Measurements from ENCODE around the gene SLX4.

The SLX4 gene

GRCh38 chr16:3553138-3553923 is 58.1 kb downstream of the SLX4 start:
- H3K9ac ChIP-seq (ENCODE audit: low read length), result no peak overlapping the region
- H3K27me3 ChIP-seq (ENCODE audit: control insufficient read depth in 1 of 2, insufficient read depth in 2 of 2, low read length in 2 of 2), result no peaks in the 10 kb centered on the region
- no peak overlapping the region for H3K4me3 ChIP-seq (ENCODE audit: low read depth in 1 of 2, low read length in 2 of 2)
- H3K9me3 ChIP-seq (ENCODE audit: low read length), result no peaks in the 10 kb centered on the region
- no peaks in the 10 kb centered on the region for H3K36me3 ChIP-seq (ENCODE audit: insufficient read depth, low read length)
- no peaks in the 10 kb centered on the region for H3K4me1 ChIP-seq (ENCODE audit: insufficient read depth, low read length)
- H3K27ac ChIP-seq (ENCODE audit: low read depth, low read length), result no peak overlapping the region

GRCh38 chr16:3550851-3551847 is 60.3 kb downstream of the SLX4 start:
- Histone ChIP-seq H3K27me3 (ENCODE audit: control insufficient read depth in 1 of 2, insufficient read depth in 2 of 2, low read length in 2 of 2) (no peaks in the 10 kb centered on the region), H3K4me3 (ENCODE audit: low read depth in 1 of 2, low read length in 2 of 2) (no peak overlapping the region), H3K9ac (ENCODE audit: low read length) (no peak overlapping the region), H3K27ac (ENCODE audit: low read depth, low read length) (no peak overlapping the region), H3K9me3 (ENCODE audit: low read length) (no peaks in the 10 kb centered on the region), H3K4me1 (ENCODE audit: insufficient read depth, low read length) (no peaks in the 10 kb centered on the region), H3K36me3 (ENCODE audit: insufficient read depth, low read length) (no peaks in the 10 kb centered on the region)

GRCh38 chr16:3549906-3550305 is 61.5 kb downstream of the SLX4 start:
- no peak overlapping the region for H3K9ac ChIP-seq (ENCODE audit: low read length)
- no peak overlapping the region for H3K27ac ChIP-seq (ENCODE audit: low read depth, low read length)
- no peaks in the 10 kb centered on the region for H3K27me3 ChIP-seq (ENCODE audit: control insufficient read depth in 1 of 2, insufficient read depth in 2 of 2, low read length in 2 of 2)
- no peaks in the 10 kb centered on the region for H3K9me3 ChIP-seq (ENCODE audit: low read length)
- no peaks in the 10 kb centered on the region for H3K36me3 ChIP-seq (ENCODE audit: insufficient read depth, low read length)
- H3K4me3 ChIP-seq (ENCODE audit: low read depth in 1 of 2, low read length in 2 of 2), result no peak overlapping the region
- H3K4me1 ChIP-seq (ENCODE audit: insufficient read depth, low read length), result no peaks in the 10 kb centered on the region

- H3K36me3 ChIP-seq (ENCODE audit: insufficient read depth, low read length), result no peaks in the 10 kb centered on the region
- no peaks in the 10 kb centered on the region for H3K9me3 ChIP-seq (ENCODE audit: low read length)
- no peak overlapping the region for H3K4me3 ChIP-seq (ENCODE audit: low read depth in 1 of 2, low read length in 2 of 2)
- H3K27me3 ChIP-seq (ENCODE audit: control insufficient read depth in 1 of 2, insufficient read depth in 2 of 2, low read length in 2 of 2), result no peaks in the 10 kb centered on the region
- H3K4me1 ChIP-seq (ENCODE audit: insufficient read depth, low read length), result no peaks in the 10 kb centered on the region
- no peak overlapping the region for H3K27ac ChIP-seq (ENCODE audit: low read depth, low read length)
- H3K9ac ChIP-seq (ENCODE audit: low read length), result no peak overlapping the region
Measured at GRCh38 chr16:3548859-3549258, 62.5 kb downstream of the SLX4 start.

GRCh38 chr16:3548445-3548844 is 63.0 kb downstream of the SLX4 start:
- Histone ChIP-seq H3K27ac (ENCODE audit: low read depth, low read length) (no peak overlapping the region), H3K4me3 (ENCODE audit: low read depth in 1 of 2, low read length in 2 of 2) (no peak overlapping the region), H3K4me1 (ENCODE audit: insufficient read depth, low read length) (no peaks in the 10 kb centered on the region), H3K36me3 (ENCODE audit: insufficient read depth, low read length) (no peaks in the 10 kb centered on the region), H3K27me3 (ENCODE audit: control insufficient read depth in 1 of 2, insufficient read depth in 2 of 2, low read length in 2 of 2) (no peaks in the 10 kb centered on the region), H3K9ac (ENCODE audit: low read length) (no peak overlapping the region), H3K9me3 (ENCODE audit: low read length) (no peaks in the 10 kb centered on the region)

GRCh38 chr16:3546986-3547682 is 64.3 kb downstream of the SLX4 start:
- H3K27me3 ChIP-seq (ENCODE audit: control insufficient read depth in 1 of 2, insufficient read depth in 2 of 2, low read length in 2 of 2), result no peaks in the 10 kb centered on the region
- H3K9me3 ChIP-seq (ENCODE audit: low read length), result no peaks in the 10 kb centered on the region
- H3K4me1 ChIP-seq (ENCODE audit: insufficient read depth, low read length), result no peaks in the 10 kb centered on the region
- no peak overlapping the region for H3K4me3 ChIP-seq (ENCODE audit: low read depth in 1 of 2, low read length in 2 of 2)
- H3K36me3 ChIP-seq (ENCODE audit: insufficient read depth, low read length), result no peaks in the 10 kb centered on the region
- H3K9ac ChIP-seq (ENCODE audit: low read length), result no peak overlapping the region
- H3K27ac ChIP-seq (ENCODE audit: low read depth, low read length), result no peak overlapping the region

- no peak overlapping the region for H3K4me3 ChIP-seq (ENCODE audit: low read depth in 1 of 2, low read length in 2 of 2)
- H3K36me3 ChIP-seq (ENCODE audit: insufficient read depth, low read length), result peaks cover 15% of the 10 kb centered on the region
- no peaks in the 10 kb centered on the region for H3K27me3 ChIP-seq (ENCODE audit: control insufficient read depth in 1 of 2, insufficient read depth in 2 of 2, low read length in 2 of 2)
- H3K4me1 ChIP-seq (ENCODE audit: insufficient read depth, low read length), result no peaks in the 10 kb centered on the region
- no peak overlapping the region for H3K27ac ChIP-seq (ENCODE audit: low read depth, low read length)
- H3K9me3 ChIP-seq (ENCODE audit: low read length), result no peaks in the 10 kb centered on the region
- H3K9ac ChIP-seq (ENCODE audit: low read length), result no peak overlapping the region
Measured at GRCh38 chr16:3542601-3543373, 68.6 kb downstream of the SLX4 start.

GRCh38 chr16:3541527-3542155 is 69.8 kb downstream of the SLX4 start:
- Histone ChIP-seq H3K4me3 (ENCODE audit: low read depth in 1 of 2, low read length in 2 of 2) (no peak overlapping the region), H3K4me1 (ENCODE audit: insufficient read depth, low read length) (no peaks in the 10 kb centered on the region), H3K9ac (ENCODE audit: low read length) (no peak overlapping the region), H3K36me3 (ENCODE audit: insufficient read depth, low read length) (peaks cover 15% of the 10 kb centered on the region), H3K27ac (ENCODE audit: low read depth, low read length) (no peak overlapping the region), H3K9me3 (ENCODE audit: low read length) (no peaks in the 10 kb centered on the region), H3K27me3 (ENCODE audit: control insufficient read depth in 1 of 2, insufficient read depth in 2 of 2, low read length in 2 of 2) (no peaks in the 10 kb centered on the region)

- H3K9ac ChIP-seq (ENCODE audit: low read length), result no peak overlapping the region
- H3K36me3 ChIP-seq (ENCODE audit: insufficient read depth, low read length), result peaks cover 33% of the 10 kb centered on the region
- H3K27ac ChIP-seq (ENCODE audit: low read depth, low read length), result no peak overlapping the region
- H3K9me3 ChIP-seq (ENCODE audit: low read length), result no peaks in the 10 kb centered on the region
- no peaks in the 10 kb centered on the region for H3K4me1 ChIP-seq (ENCODE audit: insufficient read depth, low read length)
- no peak overlapping the region for H3K4me3 ChIP-seq (ENCODE audit: low read depth in 1 of 2, low read length in 2 of 2)
- no peaks in the 10 kb centered on the region for H3K27me3 ChIP-seq (ENCODE audit: control insufficient read depth in 1 of 2, insufficient read depth in 2 of 2, low read length in 2 of 2)
Measured at GRCh38 chr16:3538222-3538621, 73.2 kb downstream of the SLX4 start.

GRCh38 chr16:3536851-3537250 is 74.6 kb downstream of the SLX4 start:
- Histone ChIP-seq H3K27ac (ENCODE audit: low read depth, low read length) (no peak overlapping the region), H3K27me3 (ENCODE audit: control insufficient read depth in 1 of 2, insufficient read depth in 2 of 2, low read length in 2 of 2) (no peaks in the 10 kb centered on the region), H3K4me1 (ENCODE audit: insufficient read depth, low read length) (no peaks in the 10 kb centered on the region), H3K9me3 (ENCODE audit: low read length) (no peaks in the 10 kb centered on the region), H3K4me3 (ENCODE audit: low read depth in 1 of 2, low read length in 2 of 2) (no peak overlapping the region), H3K36me3 (ENCODE audit: insufficient read depth, low read length) (peaks cover 41% of the 10 kb centered on the region), H3K9ac (ENCODE audit: low read length) (no peak overlapping the region)

Measured in muscle layer of colon (tissue), 2 donors.